ENCODE measurements around the gene CAVIN3.

- TF ChIP-seq CTCF (IDR thresholded peaks at IDR 0.05) (no peak), POLR2A (IDR thresholded peaks at IDR 0.05) (no peak)
Observed at GRCh38 chr11:6284250-6284649, 36.1 kb downstream of the CAVIN3 start.
